Stimulated activated CD8-positive, alpha-beta memory T cell treated with anti-CD3 and anti-CD28 coated beads, Interleukin-12 subunit alpha, Interleukin-12 subunit beta, amount 100 ng/mL, for 24 hours (primary cell): ENCODE results near the gene ALG2.

Experiments
- DNase-seq: peaks from one replicate; pipeline ENCODE4 v3.0.0-alpha.2; 2020; ENCODE audit errors: extremely low read depth

ALG2 gene

GRCh38 chr9:99221621-99222415 lies at the start of gene ALG2, which contains the start of gene SEC61B:
TSS of gene ALG2 (minus strand) at chr9:99221942. CDS start at chr9:99221894, 48 bp downstream.
TSS of gene SEC61B (plus strand) at chr9:99222282. CDS start at chr9:99222364, 82 bp downstream.
- DNase-seq: peak; percentile 93

GRCh38 chr9:99270491-99270890 lies 48.7 kb upstream of the ALG2 start:
- no peak for DNase-seq

GRCh38 chr9:99269416-99269815 lies 47.7 kb upstream of the ALG2 start:
- DNase-seq: no peak

DNA sequence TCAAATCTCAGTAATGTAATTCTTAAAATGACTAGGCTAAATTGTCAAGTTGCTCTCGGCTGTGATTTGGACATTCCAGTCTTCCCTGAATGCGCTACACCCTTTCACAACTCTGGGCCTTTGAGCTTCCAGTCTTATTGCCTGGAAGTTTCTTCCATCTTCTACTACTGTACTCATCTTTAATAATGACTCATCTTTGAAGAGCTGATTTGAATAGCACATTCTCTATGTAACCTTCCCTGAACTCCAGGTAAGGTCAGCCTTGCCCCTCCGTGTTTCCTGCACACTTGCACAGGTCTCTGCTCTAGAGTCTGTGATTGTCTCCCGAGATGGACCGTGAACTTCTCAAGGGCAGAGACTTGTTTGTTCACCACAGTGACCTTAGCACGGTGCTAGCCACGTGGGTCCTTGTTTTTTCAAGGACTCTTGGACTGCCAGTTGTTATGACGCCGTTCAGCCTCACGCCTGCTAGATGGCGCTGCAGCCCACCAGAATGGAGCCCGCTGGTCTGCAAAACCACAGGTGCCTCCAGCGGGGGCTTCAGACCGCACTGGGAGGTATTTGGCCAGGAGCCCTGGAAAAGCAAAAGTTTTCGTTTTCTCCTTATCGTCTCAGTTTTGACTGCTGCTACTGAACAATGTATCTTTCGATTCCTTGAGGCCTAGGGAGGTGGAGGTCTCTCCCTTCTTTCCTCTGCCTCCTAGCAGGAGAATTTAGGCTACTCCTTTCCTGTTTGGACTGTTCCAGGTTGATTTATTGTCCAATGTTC lies 44.7 kb upstream of the ALG2 start:
- DNase-seq: no peak

DNA sequence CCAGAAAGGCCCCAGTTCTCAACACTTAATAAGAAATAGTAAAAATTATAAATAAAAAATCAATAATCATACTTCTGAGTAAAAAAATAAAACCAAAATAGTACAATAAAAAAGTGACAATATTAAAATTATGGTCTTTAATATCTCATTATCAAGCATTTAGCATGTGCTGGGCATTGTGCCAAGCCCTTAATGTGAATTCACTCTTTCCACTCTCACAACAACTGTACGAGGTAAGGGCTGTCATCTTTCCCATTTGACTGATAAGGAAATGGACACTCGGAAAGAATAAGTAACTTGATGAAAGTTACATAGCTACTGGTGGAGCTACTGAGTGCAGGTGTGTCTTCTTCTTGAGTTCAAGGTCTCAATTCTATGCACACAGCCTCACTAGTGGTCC lies 43.9 kb upstream of the ALG2 start:
- no peak for DNase-seq

- no peak for DNase-seq
Observed at GRCh38 chr9:99264070-99264680, 42.4 kb upstream of the ALG2 start.

DNA sequence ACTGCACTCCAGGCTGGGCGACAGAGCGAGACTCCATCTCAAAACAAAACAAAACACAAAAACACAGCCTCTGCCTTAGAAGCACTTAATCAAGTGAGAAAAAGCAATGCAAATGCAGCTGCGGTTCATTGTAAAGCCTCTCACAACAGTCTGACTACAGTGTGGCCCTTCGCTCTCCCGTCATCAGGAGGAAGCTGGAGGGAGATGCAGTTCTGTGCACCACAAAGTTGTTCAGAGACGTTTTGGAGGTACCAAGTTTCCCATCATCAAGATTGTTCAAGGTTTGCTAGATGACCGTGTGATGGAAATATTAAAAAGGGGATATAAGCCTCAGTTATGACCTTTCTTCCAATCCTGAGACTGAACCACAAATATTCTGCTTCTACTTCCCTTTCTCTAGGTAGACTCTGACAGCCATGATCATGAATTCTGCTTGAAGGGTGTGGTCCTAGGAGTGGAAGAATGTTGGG lies 41.2 kb upstream of the ALG2 start:
- no peak for DNase-seq

DNA sequence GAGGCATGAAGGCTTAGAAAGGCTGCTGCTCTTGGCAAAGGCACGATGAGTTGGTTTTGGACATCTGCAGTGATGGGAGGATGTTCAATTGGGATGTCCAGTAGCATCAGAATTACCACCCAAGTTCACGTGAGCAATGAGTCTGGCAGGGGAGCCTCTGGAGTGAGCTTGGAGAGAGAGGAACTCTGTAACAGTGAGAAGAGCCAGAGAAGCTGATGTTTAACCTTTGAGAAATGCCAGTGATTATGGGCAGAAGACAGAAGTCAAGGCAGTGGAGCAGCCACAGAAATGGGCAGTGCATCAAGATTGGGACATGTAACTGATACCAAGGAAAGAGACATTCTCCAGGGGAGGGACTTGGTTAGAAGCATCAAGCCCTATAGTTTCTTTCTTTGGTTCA lies 40.2 kb upstream of the ALG2 start:
- no peak for DNase-seq

DNA sequence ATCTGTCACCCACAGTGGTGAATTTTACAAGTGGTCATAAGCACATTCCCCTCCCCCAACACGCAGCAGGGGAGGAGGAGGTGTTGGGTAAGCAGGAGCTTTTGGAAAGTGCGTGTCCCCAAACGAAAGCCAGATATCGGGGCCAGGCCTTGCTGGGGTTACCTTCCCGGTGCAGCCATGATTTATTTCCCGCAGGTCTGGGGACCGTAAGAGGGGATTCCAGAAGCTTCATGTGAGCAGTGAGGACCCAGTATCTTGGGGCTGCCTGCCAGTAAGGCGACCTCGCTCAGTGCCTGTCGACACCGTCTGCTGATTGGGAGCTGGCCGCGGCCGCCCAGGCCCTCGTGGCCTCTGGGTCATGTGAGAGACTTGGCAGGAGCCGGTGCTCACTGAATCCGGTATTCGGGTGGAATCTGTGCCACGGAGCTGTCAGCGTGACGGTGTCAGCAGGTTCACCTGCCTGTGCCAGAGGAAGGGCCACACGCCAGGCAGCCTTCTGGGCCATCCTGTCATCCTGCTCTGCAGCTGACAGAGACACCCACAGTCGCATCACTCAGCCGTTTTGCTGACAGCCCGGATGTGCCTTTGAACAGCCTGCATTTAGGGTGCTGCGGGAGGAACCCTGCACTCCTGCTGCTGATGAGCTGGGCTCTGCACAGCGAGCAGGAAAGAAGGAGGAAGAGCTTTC lies 37.6 kb upstream of the ALG2 start:
- DNase-seq: no peak

DNA sequence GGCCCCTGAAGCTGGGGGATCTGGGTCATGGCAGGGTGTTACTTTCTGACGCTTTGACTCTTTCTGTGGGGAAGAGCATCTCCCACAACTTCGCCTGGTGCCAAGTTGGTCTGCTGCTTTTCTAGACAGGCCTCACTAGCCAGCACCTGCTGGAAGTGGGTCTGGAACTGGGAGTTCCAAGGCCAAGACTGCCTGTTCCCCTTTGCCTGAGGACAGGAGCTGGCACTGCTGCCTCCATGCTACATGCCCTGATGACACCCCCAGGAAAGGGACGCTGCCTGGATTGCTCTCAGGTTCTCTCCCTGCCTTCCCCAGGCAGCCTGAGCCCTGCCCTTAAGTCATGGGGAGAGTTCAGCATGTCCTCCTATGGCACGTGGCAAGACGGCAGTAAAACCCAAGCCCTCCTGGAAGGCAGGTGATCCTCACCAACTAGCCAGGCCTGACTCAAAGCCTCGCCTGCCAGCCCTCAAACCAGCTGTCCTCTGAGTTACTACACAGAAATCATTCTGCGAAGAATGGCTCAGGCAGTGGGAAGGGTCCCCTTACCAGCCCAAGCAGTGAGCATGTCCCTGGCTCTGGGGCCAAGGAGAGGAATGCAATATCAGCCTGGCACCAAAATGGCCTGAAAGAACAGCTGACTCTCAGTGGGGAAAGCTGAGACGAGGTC lies 36.1 kb upstream of the ALG2 start:
- DNase-seq: no peak

GRCh38 chr9:99255651-99256050 lies 33.9 kb upstream of the ALG2 start:
- no peak for DNase-seq

GRCh38 chr9:99253772-99254431 lies 32.2 kb upstream of the ALG2 start:
- DNase-seq: peak; percentile 75

DNA sequence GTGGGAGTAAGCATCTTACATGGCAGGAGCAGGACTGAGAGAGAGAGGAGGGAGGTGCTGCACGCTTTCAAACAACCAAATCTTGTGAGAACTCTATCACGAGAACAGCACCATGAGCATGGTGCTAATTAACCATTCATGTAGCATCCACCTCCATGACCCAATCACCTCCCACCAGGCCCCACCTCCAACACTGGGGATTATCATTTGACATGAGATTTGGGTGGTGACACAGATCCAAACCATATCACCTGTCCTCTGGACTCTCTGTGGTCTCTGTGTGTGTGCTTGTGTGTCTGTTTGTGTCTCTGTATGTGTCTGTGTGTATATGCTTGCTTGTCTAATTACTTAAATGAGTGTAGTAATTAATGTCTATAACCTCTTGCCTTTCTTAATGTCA lies 31.4 kb upstream of the ALG2 start:
- no peak for DNase-seq

DNA sequence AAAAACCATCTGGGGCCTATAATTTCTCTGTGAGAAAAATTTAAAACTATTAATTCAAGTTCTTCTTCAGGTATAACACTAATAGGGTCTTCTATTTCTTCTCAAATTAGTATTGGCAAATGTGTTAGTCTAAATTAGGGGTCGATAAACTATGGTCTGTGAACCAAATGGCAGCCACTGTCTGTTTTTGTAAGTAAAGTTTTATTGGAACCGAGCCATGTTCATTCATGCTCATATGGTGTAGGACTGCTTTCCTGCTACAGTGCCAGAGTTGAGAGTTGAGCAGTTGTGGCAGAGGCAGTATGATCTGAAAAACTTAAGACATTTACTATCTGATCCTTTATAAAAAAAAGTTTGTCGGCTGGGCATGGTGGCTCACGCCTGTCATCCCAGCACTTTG lies 29.4 kb upstream of the ALG2 start:
- DNase-seq: no peak

GRCh38 chr9:99249619-99250018 lies 27.9 kb upstream of the ALG2 start:
- DNase-seq: no peak

- no peak for DNase-seq
Observed at GRCh38 chr9:99244344-99245260, 22.9 kb upstream of the ALG2 start.

- DNase-seq: no peak
Observed at GRCh38 chr9:99241106-99241505, 19.4 kb upstream of the ALG2 start.

DNA sequence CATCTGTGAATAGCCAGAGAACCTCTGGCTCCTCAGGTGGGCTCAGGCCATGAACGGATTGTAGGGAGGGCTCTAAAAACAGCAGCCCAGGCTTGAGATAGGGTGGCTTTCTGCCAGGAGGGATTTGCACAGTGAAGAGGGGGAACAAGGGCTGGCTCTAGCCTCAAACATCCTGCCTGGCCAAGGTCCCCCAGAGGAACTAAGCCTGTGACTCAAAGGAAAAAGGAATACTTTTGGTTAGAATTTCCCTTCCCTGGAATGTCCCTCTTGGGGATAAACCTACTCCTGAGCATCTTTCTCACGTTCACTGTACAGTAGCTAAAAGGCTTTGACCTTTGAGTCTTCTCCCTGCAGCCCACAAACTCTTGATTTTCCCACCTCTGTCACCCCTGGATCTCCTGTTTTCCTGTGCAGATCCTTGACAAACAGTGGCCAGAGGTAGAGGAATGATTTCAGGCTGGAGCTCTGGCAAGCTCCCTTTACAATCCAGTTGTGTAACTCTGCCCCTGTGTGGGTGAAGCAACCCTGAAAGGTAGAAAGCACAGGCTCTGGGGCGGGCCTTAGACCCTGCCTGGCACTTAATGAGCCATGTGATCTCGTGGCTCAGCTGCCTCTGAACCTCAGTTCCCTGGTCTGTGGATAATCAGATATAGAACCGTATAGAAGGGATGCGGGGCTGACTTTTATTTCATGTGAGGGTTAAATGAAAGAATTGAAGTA lies 17.8 kb upstream of the ALG2 start:
- DNase-seq: no peak

GRCh38 chr9:99238331-99238730 lies 16.6 kb upstream of the ALG2 start:
- no peak for DNase-seq
